Hematopoietic multipotent progenitor cell treated with erythropoietin and hydrocortisone succinate and interleukin-3 and kit ligand, for 17 days (in vitro differentiated cells): Measurements from ENCODE around the gene GARIN1A.
A peak's percentile ranks its signal among the peaks of the same experiment; 100 is the strongest.
"Not testable (repeated sequence)": the region's sequence is repeated elsewhere in the genome, so short reads cannot be mapped to it uniquely, and the experiment has no call there.

Experiments
- DNase-seq: peaks from one replicate; pipeline ENCODE4 v3.0.0-alpha.2; 2015; ENCODE audit warnings: low spot score

GARIN1A gene

DNA sequence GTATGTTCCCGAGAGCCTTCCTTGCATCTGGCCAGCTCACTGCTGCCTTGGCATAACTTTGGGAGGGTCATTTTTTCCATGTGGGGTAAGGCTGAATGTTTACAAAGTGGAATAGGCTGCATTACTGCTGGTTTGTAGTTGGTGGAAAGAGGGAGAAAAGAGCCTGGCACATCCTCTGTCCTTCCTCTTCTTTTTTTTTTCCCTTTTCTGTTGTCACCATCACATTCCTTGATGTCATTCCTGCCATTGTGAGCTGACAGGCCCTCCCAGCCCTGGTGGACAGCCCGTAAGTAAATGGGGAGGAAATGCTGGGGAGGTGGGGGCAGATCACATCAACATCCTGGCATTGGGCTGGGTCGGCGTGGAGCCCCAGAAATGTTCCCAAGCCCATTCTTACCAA, at the start of gene GARIN1A:
Gene GARIN1A, plus strand, starts transcription at position 301 of the 400 bp plus-strand sequence. CDS start 106 bp downstream, outside the sequence.
- DNase-seq: no peak

DNA sequence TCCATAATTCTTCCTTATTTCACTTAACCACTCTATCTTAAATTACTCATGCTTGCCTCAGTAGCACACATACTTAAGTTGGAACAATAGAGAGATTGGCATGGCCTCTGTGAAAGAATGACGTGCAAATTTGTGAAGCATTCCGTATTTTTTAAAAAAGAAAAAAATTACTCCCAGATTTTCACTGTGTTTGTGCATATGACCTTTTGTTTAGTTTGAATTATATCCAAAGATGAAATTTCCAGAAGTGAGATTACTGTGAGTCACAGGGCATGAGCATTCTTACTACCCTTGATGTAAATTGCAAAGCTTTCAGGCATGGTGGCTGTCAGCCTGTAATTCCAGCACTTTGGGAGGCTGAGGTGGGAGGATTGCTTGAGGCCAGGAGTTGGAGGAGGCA, 45.0 kb upstream of the GARIN1A start:
- not testable (repeated sequence) for DNase-seq

DNA sequence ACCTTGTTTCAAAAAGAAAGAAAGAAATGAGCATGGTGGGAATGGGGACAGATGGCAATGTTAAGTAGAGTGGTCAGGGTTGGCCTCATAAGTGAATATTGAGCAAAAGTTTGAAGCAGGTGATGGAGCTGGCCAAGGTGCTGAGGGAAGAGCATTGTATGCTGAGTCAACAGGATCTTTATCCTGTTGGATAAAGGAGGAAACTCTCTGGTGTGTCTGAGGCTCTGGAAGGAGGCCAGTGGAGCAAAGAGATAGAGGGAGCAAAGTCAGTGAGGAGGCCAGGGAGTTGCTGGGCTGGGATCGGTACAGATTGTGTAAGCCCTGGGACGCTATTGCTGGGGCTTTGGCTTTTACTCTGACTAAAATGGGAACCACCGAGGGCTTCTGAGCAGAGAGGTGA, 38.2 kb upstream of the GARIN1A start:
- not testable (repeated sequence) for DNase-seq

DNA sequence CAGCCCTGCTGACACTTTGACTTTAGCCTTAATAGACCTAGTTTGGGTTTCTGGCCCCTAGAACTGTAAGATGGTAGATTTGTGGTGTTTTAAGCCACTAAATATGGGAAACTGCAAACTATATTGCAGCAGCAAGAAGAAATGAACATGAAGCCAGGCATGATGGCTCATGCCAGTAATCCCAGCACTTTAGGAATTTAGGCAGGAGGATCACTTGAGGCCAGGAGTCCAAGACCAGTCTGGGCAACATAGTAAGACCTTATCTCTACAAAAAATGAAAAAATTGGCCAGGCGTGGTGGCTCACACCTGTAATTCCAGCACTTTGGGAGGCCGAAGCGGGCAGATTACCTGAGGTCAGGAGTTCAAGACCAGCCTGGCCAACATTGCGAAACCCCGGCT, 26.9 kb upstream of the GARIN1A start:
- DNase-seq: not testable (repeated sequence)

DNA sequence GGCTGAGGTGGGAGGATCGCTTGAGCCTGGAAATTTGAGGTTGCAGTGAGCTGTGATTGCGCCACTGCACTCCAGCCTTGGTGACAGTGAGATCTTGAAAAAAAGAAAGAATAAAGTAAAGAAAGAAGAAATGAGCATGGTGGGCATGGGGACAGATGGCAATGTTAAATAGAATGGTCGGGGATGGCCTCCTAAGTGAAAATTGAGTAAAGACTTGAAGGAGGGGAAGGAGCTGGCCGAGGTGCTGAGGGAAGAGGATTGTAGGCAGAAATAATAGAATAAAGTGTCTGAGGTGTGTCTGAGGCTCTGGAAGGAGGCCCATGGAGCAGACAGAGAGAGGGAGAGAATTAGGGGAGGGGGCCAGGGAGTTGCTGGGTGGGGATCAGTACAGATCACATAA, 26.2 kb upstream of the GARIN1A start:
- not testable (repeated sequence) for DNase-seq

DNA sequence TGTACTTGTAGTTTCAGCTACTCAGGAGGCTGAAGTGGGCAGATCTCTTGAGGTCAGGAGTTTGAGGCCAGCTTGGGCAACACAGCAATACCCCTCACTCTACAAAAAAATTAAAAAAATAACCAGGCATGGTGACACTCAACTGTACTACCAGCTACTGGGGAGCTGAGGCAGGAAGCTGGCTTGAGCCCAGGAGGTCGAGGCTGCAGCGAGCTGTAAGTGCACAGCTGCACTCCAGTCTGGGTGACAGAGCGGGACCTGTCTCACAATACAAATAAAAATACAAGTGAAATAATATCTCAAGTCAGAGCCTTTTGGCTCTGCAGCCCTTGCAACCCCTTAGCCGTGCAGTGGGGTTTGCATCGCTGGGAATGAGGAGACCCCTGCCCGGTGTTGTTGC, 25.2 kb upstream of the GARIN1A start:
- not testable (repeated sequence) for DNase-seq

DNA sequence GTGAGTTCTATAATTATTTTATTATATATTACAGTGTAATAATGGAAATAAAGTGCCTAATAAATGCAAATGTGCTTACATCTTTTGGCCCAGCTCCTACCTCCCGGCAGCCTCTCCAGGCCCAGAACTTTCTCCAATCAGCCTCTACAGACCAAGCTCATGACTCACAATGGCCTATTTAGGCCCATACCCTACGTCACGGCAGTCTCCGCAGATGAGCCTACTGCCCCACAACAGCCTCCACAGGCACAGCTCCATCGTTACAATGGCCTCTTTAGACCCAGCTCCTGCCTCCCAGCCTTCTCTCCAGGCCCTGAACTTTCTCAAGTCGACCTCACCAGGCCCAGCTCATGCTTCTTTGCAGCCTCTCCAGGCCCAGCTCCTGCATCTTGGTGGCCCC, 21.0 kb upstream of the GARIN1A start:
- DNase-seq: not testable (repeated sequence)

DNA sequence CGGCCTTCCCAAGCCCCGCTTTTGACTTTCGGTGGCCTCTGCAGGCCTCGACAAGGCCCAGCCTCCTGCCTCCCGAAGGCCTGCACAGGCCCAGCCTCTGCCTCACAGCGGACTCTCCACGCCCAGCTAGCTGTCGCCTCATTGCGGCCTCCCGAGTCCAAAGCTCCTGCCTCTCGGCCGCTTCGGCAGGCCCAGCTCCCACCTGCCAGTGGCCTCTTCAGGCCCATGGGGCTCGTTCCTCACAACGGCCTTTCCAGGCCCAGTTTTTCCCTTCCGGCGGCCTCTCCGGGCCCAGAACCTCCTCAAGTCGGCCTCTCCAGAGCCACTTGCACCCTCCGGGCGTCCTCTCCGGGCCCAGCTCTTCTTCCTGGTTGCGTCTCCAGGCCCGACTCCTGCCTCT, 19.5 kb upstream of the GARIN1A start:
- DNase-seq: not testable (repeated sequence)

DNA sequence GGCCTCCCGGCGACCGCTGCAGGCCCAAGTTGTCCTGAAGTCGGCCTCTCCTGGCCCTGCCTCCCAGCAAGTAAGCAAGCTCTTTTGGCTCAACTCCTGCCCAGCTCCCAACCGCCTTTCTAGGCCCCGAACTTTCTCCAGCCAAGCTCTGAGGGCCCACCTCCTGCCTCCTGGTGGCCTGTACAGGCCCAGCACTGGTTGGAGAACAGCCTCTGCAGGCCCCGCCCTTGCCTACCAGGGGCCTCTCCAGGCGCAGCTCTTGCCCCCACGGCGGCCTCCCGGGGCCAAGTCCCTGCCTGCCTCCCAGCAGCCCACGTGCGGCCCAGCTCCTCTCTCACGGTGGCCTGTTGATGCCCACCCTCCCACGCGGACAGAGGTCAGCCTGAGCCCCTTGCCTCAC, 18.9 kb upstream of the GARIN1A start:
- not testable (repeated sequence) for DNase-seq

DNA sequence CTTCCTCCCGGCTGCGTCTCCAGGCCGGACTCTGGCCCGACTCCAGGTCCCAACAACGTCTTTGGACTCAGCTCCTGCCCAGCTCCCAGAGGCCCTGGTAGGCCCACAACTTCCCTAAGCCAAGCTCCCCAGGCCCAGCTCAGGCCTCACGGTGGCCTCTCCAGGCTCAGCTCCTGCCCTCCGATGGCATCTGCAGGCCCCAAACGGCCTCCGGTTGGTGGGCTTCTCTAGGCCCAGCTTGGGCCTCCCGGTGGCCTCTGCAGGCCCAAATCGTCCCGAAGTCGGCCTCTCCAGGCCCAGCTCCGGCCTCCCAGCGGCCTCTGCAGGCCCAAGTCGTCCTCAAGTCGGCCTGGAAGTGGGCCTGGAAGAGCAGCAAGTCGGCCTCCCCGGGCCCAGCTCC, 18.0 kb upstream of the GARIN1A start:
- not testable (repeated sequence) for DNase-seq

DNA sequence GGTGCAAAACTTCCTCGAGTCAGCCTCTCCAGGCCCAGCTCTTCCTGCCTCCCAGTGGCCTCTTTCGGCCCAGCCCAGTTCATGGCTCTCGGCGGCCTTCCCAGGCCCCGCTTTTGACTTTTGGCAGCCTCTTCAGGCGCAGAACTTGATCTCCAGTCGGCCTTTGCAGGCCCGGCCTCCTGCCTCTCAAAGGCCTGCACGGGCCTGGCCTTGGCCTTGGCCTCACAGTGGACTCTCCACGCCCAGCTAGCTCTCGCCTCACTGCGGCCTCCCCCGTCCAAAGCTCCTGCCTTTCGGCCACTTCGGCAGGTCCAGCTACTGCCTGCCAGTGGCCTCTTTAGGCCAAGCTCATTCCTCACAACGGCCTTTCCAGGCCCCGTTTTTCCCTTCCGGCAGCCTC, 17.6 kb upstream of the GARIN1A start:
- not testable (repeated sequence) for DNase-seq

DNA sequence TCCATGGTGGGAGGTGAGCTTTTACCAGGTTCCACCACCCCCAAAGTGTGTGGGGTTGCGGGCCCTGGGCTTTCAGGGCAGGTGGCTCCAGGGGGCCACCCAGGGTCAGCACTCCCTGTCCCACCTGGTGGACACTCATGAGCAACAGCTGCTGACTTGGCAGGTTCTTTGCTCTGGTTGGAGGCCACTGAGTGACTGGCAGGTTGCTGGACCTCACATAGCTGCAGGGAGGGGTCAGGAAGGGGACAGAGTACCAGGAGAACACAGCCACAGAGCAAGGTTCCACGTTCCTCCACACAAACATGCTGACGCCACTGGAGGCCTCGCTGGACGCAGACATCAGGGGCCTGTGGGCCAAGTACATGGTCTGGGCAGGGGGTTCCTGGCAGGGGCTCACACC, 13.7 kb upstream of the GARIN1A start:
- DNase-seq: not testable (repeated sequence)

DNA sequence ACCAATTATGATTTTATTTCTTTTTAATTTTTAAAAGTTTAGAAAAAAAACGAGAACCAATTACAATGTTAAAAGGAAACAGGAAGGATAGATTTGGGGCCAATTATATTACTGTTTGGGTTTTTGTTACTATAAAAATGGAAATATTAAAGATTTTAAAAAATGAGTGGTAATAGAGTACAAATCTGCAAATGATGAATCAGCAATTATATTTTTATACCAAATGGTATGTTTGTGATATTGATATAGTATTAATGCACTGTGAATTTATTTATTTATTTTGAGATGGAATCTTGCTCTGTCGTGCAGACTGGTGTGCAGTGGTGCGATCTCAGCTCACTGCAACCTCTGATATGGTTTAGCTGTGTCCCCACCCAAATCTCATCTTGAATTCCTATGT, 11.5 kb upstream of the GARIN1A start:
- DNase-seq: no peak

DNA sequence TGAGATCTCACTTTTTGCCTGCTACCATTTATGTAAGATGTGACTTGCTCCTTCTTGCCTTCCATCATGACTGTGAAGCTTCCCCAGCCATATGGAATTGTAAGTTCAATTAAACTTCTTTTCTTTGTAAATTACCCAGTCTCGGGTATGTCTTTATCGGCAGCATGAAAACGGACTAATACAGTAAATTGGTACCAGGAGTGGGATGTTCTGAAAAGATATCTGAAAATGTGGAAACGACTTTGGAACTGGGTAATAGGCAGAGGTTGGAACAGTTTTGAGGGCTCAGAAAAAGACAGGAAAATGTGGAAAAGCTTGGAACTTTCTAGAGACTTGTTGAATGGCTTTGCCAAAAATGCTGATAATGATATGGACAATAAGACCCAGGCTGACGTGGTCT, 10.6 kb upstream of the GARIN1A start:
- no peak for DNase-seq

DNA sequence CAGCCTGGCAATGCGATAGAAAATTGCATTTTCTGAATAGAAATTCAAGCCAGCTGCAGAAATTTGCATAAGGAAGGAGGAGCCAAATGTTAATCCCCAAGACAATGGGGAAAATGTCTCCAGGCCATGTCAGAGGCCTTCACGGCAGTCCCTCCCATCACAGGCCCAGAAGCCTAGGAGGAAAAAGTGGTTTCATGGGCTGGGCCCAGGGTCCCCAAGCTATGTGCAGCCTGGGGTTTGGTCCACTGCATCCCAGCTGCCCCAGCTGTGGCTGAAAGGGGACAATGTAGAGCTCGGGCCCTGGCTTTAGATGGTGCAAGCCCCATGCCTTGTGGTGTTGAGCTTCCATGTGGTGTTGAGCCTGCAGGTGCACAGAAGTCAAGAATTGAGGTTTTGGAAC, 10.0 kb upstream of the GARIN1A start:
- DNase-seq: no peak

DNA sequence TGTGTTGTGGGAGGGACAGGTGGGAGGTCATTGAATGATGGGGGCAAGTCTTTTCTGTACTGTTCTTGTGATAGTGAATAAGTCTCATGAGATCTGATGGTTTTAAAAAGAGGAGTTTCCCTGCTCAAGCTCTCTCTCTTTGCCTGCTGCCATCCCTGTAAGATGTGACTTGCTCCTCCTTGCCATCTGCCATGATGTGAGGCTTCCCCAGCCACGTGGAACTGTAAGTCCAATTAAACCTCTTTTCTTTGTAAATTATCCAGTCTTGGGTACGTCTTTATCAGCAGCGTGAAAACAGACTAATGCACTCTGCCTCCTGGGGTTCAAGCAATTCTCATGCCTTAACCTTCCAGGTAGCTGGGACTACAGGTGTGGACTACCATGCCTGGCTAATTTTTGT, 8.9 kb upstream of the GARIN1A start:
- DNase-seq: not testable (repeated sequence)

DNA sequence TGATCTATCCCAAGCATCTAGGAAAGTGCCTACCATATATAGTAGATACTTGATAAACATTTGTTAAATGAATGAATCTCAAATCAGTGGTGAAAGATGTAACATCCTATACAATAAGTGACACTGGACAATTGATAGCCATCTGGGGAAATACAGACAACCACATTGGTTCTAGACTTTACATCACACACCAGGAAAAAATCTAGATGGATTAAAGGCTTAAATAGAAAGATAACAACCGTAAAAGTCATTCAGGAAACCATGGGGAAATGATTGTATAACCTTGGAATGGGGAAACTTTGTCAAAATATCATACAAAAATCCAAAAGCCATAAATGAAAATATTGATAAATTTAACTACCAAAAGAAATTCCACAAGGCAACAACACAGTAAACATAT, 7.0 kb upstream of the GARIN1A start:
- DNase-seq: peak; percentile 3

DNA sequence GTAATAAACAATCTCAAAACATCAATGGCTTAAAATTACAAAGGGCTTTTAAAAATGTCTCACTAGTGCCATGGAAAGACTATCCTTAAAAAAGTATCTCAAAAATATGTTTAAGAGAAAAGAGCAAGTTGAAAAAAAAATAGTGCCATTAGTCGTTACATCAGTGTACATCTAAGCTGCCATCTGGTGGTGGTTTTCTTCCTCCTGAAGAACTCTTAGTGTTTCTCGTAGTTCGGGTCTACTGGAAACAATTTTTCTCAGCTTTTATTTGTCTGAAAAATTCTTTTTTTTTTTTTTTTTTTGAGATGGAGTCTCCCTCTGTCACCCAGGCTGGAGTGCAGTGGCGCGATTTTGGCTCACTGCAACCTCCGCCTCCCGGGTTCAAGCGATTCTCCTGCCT, 5.9 kb upstream of the GARIN1A start:
- DNase-seq: peak; percentile 12

DNA sequence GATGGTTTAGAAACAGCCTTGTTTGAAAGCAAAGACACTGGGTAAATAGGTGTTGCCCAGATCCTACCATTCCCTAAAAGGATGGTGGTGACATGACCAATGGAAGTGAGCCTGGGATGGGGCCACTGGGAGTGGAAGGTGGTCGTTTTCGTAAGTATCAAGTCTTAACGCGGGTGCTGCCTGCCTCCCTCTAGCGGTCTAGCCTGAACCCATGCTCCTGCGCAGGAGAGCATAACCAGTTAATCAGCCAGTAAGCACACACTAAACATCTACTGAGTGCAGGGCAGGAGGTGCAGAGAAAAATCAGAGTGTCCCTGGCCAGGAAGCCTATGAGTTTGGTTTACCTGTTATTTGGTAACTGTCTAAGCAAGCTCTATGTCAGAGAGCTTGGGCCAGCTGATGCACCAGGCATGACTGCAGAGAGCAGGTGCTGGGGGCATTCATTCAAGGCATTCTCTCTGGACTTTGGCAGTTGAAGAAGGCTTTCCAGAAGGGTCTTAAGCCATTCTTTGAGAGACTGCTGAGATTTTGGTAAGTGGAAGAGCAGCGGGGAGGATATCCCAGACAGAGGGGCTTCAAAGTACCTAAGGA, 930 bp downstream of the GARIN1A start:
- no peak for DNase-seq

DNA sequence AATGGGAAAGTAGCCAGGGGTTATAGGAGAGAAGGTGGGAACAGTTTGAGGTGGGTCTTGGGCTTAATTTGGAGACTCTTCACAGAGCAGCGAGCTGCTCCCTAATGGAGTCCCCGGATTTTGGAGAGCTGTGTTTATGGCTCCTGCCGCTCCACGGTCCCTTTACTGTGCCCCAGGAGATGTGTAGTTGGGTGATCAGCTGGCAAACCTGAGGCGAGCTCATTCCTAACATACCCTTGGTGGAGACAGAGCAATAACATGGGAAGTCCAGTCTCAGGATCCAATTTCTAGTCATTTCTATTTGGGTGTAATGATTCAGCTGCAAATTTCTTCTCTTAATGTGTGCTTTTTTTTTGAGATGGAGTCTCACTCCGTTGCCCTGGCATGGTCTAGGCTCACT, 1.5 kb downstream of the GARIN1A start:
- no peak for DNase-seq

DNA sequence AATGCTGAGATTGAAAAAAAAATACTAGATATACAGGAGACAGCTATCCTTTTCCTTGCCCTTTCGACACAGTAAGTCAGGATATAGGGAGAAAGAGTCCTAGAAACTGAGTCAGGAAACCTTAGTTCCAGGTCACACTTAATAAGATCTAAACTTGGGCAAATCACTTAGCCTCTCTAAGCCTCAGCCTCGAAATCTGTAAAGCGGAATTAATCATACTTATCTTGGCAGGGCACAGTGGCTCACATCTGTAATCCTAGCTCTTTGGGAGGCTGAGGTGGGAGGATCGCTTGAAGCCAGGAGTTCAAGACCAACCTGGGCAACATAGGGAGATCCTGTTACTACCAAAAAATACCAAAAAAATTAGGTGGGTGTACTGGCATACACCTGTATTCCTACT, 4.6 kb downstream of the GARIN1A start:
- no peak for DNase-seq

DNA sequence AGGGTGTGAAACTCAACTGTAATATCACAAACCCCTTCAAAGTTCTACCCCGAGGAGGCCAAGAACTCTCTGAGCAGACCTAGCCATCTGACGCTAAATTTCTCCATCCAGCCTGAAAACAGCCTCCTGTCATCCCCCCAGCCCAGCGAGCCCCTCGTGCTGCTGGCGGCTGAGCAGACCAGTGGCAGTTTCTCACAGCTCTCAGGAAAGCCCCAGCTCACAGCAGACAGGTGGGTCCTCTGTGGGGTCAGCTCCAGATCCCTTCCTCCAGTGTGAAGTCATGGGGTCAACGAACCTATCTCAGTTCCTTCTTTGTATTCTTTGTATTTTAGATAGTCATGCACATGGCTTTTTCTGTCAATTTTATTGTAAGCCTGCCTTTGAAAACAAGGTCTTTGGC, 7.8 kb downstream of the GARIN1A start:
- no peak for DNase-seq

DNA sequence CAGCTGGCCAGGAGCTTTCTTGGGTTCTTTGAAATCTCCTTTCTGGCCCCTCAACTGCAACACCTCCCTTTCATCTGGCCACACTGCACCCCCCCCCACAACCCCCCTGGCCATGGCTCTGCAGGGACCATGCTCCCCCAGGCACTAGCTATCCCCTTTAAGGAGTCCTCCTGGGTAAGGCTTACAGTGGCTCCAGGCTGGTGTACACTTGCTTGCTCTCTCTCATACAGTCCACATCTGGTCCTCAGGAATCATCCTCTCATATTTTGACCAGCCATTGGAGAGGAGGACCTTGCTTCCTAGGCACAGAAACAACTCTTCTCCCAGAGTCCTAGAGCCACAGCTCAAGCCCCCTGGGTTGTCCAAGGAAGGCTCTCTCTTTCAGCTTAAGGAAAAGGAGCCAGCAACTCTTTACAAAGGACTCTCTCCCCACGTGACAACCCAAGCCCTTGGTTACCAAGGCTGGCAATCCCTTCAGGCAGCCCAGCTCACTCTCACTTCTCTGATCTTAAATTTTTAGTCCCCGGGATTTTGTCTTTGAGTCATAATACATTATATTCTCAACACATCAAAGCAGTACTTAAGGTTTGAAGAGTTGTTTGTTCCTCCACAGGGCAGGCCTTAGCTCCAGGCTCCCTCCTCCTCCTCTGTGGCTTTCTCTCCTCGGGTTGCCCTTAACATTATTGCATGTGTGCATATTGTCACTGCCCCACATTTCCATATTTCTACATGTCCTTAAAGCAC, 9.9 kb downstream of the GARIN1A start:
- no peak for DNase-seq

DNA sequence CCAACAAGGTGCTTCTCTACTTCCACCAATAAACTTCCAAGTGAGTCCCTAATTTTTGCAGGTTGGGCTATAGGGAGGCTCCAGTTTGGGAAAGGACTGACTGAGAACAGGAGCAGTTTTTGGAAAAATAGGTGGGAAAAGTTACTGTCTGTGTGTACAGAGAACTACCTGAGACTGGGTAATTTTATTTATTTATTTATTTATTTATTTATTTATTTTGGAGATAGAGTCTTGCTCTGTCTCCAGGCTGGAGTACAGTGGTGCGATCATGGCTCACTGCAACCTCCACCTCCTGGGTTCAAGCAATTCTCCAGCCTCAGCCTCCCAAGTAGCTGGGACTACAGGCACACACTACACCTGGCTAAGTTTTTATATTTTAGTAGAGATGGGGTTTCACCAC, 11.2 kb downstream of the GARIN1A start:
- DNase-seq: not testable (repeated sequence)
